HL-60 (cell line): ENCODE measurements around the gene FGF1.

Experiments used
- DNase-seq, 2 experiments: peaks; one replicate each; pipeline ENCODE4 v3.0.0-alpha.2; 2010 to 2020; ENCODE audit warnings: low read depth in 1 of 2, low spot score in 1 of 2
- H3K27ac ChIP-seq: fragments of 250-450 bp; sonication (Bioruptor Pico); replicated peaks from 2 replicates; pipeline ENCODE4 v1.5.1; 2020; ENCODE audit warnings: mild to moderate bottlenecking, moderate library complexity
- H3K27me3 ChIP-seq: fragments of 250-450 bp; sonication (Bioruptor Pico); 2 replicates; pipeline ENCODE4 v1.5.1; 2021; ENCODE audit warnings: mild to moderate bottlenecking, moderate library complexity; ENCODE audit not compliant: insufficient read depth, poor library complexity, severe bottlenecking
- H3K4me3 ChIP-seq: replicated peaks from 2 replicates; pipeline ENCODE4 v1.5.1; 2011; ENCODE audit warnings: mild to moderate bottlenecking, control low read depth, low read length; ENCODE audit not compliant: insufficient read depth
- GABPA ChIP-seq: IDR thresholded peaks from 2 replicates; pipeline ENCODE4 v1.6.1; 2012; ENCODE audit warnings: low read depth
- POLR2AphosphoS5 ChIP-seq: IDR thresholded peaks from 2 replicates; pipeline ENCODE4 v1.6.1; 2012; ENCODE audit warnings: low read depth
- SPI1 ChIP-seq: IDR thresholded peaks from 2 replicates; pipeline ENCODE4 v1.6.1; 2012; ENCODE audit warnings: low read depth, mild to moderate bottlenecking, borderline replicate concordance
- TF ChIP-seq, protein P1 (sequence below): IDR thresholded peaks from one replicate; pipeline ENCODE4 v1.5.1; 2011; ENCODE audit warnings: low read length, control low read depth, inconsistent platforms; ENCODE audit not compliant: insufficient read depth
- TF ChIP-seq, protein P2 (sequence below): IDR thresholded peaks from 2 replicates; pipeline ENCODE4 v1.6.1; 2012; ENCODE audit warnings: low read depth; ENCODE audit not compliant: insufficient replicate concordance

FGF1 gene

DNA sequence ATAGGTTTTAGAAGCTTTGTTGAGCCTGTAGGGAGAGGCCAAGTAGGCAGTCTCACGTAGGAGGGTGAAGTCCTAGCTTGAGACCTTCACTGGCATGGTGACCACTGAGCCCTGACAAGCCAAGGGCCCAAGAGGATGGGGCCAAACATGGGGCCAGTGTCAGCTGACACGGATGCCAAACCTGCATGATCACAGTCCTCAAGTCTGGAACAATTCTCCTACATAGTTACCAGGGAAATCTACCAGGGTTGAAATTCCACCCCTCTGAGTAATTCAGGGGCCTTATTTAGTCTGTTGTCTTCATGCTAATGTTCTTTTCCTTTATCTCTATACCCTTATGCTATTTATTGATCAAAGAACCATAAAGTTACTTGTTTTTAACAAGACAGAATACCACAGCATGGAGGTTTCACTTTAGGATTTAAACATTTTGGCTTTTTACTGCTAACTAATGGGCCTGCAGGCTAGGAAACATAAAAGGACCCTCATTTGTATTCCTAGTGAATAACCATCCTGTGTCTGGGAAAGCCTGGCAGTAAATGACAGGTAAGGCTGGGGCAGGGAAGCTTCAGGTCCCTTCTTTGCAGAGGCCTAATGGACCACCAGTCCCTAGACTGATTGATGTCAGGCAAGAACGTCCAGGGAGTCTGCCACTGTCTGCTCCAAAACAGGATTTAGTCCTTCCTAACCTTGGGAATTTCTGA is 140.8 kb downstream of the FGF1 start:
- no peak overlapping the region for H3K4me3 ChIP-seq
- no peak for DNase-seq
- no peak overlapping the region for H3K27ac ChIP-seq
- peaks cover 6% of the 10 kb centered on the region for H3K27me3 ChIP-seq
- TF ChIP-seq POLR2AphosphoS5 (no peak), SPI1 (no peak), GABPA (no peak)
- TF ChIP-seq, protein P1, sequence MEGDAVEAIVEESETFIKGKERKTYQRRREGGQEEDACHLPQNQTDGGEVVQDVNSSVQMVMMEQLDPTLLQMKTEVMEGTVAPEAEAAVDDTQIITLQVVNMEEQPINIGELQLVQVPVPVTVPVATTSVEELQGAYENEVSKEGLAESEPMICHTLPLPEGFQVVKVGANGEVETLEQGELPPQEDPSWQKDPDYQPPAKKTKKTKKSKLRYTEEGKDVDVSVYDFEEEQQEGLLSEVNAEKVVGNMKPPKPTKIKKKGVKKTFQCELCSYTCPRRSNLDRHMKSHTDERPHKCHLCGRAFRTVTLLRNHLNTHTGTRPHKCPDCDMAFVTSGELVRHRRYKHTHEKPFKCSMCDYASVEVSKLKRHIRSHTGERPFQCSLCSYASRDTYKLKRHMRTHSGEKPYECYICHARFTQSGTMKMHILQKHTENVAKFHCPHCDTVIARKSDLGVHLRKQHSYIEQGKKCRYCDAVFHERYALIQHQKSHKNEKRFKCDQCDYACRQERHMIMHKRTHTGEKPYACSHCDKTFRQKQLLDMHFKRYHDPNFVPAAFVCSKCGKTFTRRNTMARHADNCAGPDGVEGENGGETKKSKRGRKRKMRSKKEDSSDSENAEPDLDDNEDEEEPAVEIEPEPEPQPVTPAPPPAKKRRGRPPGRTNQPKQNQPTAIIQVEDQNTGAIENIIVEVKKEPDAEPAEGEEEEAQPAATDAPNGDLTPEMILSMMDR, result no peak
- TF ChIP-seq, protein P2, sequence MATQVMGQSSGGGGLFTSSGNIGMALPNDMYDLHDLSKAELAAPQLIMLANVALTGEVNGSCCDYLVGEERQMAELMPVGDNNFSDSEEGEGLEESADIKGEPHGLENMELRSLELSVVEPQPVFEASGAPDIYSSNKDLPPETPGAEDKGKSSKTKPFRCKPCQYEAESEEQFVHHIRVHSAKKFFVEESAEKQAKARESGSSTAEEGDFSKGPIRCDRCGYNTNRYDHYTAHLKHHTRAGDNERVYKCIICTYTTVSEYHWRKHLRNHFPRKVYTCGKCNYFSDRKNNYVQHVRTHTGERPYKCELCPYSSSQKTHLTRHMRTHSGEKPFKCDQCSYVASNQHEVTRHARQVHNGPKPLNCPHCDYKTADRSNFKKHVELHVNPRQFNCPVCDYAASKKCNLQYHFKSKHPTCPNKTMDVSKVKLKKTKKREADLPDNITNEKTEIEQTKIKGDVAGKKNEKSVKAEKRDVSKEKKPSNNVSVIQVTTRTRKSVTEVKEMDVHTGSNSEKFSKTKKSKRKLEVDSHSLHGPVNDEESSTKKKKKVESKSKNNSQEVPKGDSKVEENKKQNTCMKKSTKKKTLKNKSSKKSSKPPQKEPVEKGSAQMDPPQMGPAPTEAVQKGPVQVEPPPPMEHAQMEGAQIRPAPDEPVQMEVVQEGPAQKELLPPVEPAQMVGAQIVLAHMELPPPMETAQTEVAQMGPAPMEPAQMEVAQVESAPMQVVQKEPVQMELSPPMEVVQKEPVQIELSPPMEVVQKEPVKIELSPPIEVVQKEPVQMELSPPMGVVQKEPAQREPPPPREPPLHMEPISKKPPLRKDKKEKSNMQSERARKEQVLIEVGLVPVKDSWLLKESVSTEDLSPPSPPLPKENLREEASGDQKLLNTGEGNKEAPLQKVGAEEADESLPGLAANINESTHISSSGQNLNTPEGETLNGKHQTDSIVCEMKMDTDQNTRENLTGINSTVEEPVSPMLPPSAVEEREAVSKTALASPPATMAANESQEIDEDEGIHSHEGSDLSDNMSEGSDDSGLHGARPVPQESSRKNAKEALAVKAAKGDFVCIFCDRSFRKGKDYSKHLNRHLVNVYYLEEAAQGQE, result no peak

DNA sequence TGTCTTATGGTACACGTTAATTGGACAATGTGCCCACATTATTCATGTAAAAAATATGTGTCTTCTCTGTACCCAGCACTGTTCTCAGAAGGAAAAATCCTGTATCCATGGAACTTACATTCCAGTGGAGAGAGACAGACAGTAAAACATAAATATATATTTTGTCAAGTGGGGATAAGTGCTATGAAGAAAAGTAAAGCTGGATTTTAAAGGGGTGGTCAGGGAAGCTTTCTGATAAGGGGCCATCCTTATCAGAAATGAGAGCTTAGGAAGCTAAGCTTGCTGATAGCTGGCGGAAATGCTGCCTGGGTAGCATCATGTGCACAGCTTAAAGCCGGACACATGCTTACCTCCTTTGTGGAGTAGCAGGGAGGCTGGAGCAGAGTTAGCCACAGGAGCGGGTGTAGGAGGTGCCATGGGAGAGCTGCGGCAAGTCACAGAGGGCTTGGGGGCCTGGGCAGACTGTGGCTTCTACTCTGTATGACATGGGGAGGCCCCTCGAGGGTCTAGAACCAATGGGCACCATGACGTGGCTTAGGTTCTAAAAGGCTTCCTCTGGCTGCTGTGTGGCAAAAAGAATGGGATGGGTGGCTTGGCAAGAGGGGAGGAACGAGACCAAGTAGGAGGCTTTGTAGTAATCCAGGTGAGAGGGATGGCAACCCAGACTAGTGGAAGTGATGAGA is 141.7 kb downstream of the FGF1 start:
- Histone ChIP-seq H3K27ac (no peak overlapping the region), H3K27me3 (peaks cover 6% of the 10 kb centered on the region), H3K4me3 (no peak overlapping the region)
- DNase-seq, result no peak
- no peak for TF ChIP-seq GABPA
- TF ChIP-seq, protein P1, result no peak
- TF ChIP-seq, protein P2, result no peak

DNA sequence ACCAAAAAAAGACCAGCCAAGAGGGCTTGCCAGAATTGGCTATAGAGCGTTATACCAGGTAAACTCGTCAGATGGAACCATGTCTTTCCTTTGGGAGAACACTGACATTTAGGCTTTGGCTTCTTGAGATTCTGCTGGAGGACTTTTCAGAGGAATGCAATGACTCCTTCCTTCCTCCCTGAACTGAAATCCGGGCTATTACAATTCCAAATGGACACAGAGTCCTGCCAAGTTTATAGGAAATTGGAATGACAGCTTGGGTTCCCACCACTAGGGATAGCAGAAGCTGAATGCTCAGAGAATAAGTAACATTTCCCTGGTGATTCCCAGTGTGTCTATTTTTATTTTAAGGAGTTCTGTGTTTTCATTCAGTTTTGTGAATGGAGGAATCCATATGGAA is 143.0 kb downstream of the FGF1 start:
- Histone ChIP-seq H3K4me3 (no peak overlapping the region), H3K27ac (no peak overlapping the region), H3K27me3 (peaks cover 6% of the 10 kb centered on the region)
- TF ChIP-seq, protein P2, result no peak
- no peak for TF ChIP-seq POLR2AphosphoS5
- no peak for TF ChIP-seq GABPA
- TF ChIP-seq SPI1, result no peak
- TF ChIP-seq, protein P1, result no peak
- DNase-seq, result no peak
